Measurements from ENCODE around the gene ZBTB39.
"Not testable (repeated sequence)": the region's sequence is repeated elsewhere in the genome, so short reads cannot be mapped to it uniquely, and the experiment has no call there.

The ZBTB39 gene

DNA sequence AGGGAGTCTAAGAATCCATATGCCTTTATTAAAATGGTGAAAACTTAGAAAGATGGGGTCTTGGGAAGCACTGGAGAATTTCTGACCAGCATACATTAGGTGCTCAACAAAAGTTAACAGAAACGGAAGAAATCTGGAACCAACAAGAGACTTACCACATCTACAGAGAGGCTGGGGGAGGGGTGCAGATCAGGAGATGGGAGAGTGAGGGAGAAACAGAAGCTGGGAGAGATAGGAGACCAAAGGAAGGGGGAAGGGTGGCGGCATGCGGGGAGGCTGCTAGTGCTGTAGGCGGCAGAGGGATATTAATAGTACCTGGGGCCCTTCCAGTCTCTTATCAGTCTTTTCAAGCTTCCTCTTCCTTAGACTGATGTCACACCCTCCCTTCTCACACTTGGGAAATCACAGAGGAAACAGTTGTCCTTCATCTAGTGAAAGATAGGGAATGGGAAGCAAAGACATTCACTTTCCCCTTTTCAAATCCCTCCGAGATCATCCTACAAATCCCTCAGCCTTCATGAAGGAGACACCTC is 18.1 kb downstream of the ZBTB39 start:
- no peak for DNase-seq
- in situ Hi-C loops (cut with HindIII; ENCODE audit: low pct_ligation_motif_present, low pct_unique_long_range_greater_than_20kb, low sequenced_read_pairs) = no loop called here

GRCh38 chr12:56987551-56988053 is 18.7 kb downstream of the ZBTB39 start:
- in situ Hi-C loops (cut with HindIII; ENCODE audit: low pct_ligation_motif_present, low pct_unique_long_range_greater_than_20kb, low sequenced_read_pairs) = no loop called here
- DNase-seq = peak; percentile 80

DNA sequence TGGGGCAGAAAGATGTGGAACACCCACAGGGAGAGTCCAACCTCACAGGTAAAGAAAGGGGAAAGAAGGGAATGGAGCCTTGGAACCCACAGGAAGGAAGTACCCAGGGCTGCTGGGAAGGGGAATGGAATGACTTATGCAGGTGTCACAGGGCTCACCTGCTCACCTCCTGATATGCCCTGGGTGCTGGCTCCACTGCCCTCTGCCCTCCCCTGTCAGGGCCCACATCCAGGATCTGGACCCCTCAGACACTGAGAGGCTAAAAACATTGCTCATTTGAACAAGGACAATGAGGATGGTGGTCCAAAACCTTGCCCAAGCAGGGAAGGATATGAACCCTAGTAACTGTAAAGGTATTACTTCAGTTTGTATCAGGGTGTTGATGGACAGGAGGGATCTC is 19.3 kb downstream of the ZBTB39 start:
- in situ Hi-C loops (cut with HindIII; ENCODE audit: low pct_ligation_motif_present, low pct_unique_long_range_greater_than_20kb, low sequenced_read_pairs) = no loop called here
- no peak for DNase-seq

GRCh38 chr12:56985714-56986113 is 20.6 kb downstream of the ZBTB39 start:
- peak; percentile 80 for DNase-seq
- in situ Hi-C loops (cut with HindIII; ENCODE audit: low pct_ligation_motif_present, low pct_unique_long_range_greater_than_20kb, low sequenced_read_pairs) = not testable (repeated sequence)

DNA sequence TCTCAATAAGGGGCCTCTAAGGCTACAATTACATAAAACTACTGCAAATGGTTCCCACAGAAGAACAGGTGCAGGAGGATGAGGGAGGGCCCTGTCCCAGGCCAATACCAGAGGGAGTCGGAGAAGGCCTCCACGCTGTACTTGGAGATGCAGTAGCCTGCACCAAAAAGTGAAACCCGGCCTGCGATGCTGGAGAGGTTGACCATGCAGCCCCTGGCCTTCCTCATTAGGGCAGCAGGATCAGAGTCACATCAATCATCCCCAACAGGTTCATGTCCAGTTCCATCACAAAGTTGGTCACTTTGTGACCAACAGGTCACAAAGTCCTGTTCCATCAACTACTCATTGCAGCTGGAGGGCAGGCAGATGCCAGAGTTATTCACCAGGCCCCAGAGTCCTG is 23.0 kb downstream of the ZBTB39 start:
- in situ Hi-C loops (cut with HindIII; ENCODE audit: low pct_ligation_motif_present, low pct_unique_long_range_greater_than_20kb, low sequenced_read_pairs) = no loop called here
- DNase-seq = no peak

GRCh38 chr12:56982578-56983236 is 23.6 kb downstream of the ZBTB39 start:
- DNase-seq; in situ Hi-C loops (cut with HindIII; ENCODE audit: low pct_ligation_motif_present, low pct_unique_long_range_greater_than_20kb, low sequenced_read_pairs): not testable (repeated sequence)

GRCh38 chr12:56980941-56981530 is 25.3 kb downstream of the ZBTB39 start:
- in situ Hi-C loops (cut with HindIII; ENCODE audit: low pct_ligation_motif_present, low pct_unique_long_range_greater_than_20kb, low sequenced_read_pairs) = no loop called here

DNA sequence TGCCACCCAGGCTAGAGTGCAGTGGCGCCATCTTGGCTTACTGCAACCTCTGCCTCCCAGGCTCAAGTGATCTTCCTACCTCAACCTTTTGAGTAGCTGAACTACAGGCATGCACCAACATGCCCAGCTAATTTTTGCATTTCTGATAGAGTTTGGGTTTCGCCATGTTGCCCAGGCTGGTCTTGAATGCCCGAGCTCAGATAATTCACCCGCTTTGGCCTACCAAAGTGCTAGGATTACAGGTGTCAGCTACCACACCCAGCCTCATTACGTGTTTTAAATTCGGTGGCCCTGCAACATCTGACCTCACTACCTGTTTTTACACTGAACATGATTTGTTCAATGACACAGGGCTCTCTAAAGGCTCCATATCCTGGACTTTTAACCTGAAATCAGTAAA is 26.1 kb downstream of the ZBTB39 start:
- in situ Hi-C loops (cut with HindIII; ENCODE audit: low pct_ligation_motif_present, low pct_unique_long_range_greater_than_20kb, low sequenced_read_pairs) = no loop called here
- DNase-seq = no peak

More at GRCh38 chr12:56980941-56981530, 25.3 kb downstream of the ZBTB39 start:
- DNase-seq = no peak

- in situ Hi-C loops (cut with HindIII; ENCODE audit: low pct_ligation_motif_present, low pct_unique_long_range_greater_than_20kb, low sequenced_read_pairs) = no loop called here
- no peak for DNase-seq
Observed at GRCh38 chr12:56979628-56980027, 26.7 kb downstream of the ZBTB39 start.

GRCh38 chr12:56978397-56979138 is 27.8 kb downstream of the ZBTB39 start:
- in situ Hi-C loops (cut with HindIII; ENCODE audit: low pct_ligation_motif_present, low pct_unique_long_range_greater_than_20kb, low sequenced_read_pairs) = no loop called here
- DNase-seq = no peak

DNA sequence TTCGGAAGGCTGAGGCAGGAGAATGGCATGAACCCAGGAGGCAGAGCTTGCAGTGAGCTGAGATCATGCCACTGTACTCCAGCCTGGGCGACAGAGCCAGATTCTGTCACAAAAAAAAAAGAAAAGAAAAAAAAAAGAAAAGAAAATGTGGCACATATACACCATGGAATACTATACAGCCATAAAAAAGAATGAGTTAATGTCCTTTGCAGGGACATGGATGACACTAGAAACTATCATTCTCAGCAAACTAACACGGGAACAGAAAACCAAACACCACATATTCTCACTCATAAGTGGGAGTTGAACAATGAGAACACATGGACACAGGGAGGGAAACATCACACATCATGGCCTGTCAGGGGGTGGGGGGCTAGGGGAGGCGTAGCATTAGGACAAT is 29.0 kb downstream of the ZBTB39 start:
- DNase-seq; in situ Hi-C loops (cut with HindIII; ENCODE audit: low pct_ligation_motif_present, low pct_unique_long_range_greater_than_20kb, low sequenced_read_pairs): not testable (repeated sequence)

DNA sequence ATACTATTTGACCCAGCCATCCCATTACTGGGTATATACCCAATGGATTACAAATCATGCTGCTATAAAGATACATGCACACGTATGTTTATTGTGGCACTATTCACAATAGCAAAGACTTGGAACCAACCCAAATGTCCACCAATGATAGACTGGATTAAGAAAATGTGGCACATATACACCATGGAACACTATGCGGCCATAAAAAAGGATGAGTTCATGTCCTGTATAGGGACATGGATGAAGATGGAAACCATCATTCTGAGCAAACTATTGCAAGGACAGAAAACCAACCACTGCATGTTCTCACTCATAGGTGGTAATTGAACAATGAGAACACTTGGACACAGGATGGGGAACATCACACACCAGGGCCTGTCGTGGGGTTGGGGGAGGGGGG is 32.1 kb downstream of the ZBTB39 start:
- in situ Hi-C loops (cut with HindIII; ENCODE audit: low pct_ligation_motif_present, low pct_unique_long_range_greater_than_20kb, low sequenced_read_pairs); DNase-seq: not testable (repeated sequence)

- DNase-seq; in situ Hi-C loops (cut with HindIII; ENCODE audit: low pct_ligation_motif_present, low pct_unique_long_range_greater_than_20kb, low sequenced_read_pairs): not testable (repeated sequence)
Observed at GRCh38 chr12:56968910-56969309, 37.4 kb downstream of the ZBTB39 start.

DNA sequence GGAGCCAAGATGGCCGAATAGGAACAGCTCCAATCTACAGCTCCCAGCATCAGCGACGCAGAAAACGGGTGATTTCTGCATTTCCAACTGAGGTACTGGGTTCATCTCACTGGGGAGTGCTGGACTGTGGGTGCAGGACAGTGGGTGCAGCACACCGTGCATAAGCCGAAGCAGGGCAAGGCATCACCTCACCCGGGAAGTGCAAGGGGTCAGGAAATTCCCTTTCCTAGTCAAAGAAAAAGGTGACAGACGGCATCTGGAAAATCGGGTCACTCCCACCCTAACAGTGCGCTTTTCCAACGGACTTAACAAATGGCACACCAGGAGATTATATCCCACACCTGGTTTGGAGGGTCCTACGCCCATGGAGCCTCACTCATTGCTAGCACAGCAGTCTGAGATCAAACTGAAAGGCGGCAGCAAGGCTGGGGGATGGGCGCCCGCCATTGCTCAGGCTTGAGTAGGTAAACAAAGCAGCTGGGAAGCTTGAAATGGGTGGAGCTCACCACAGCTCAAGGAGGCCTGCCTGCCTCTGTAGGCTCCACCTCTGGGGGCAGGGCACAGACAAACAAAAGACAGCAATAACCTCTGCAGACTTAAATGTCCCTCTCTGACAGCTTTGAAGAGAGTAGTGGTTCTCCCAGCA is 40.2 kb downstream of the ZBTB39 start:
- in situ Hi-C loops (cut with HindIII; ENCODE audit: low pct_ligation_motif_present, low pct_unique_long_range_greater_than_20kb, low sequenced_read_pairs); DNase-seq: not testable (repeated sequence)

DNA sequence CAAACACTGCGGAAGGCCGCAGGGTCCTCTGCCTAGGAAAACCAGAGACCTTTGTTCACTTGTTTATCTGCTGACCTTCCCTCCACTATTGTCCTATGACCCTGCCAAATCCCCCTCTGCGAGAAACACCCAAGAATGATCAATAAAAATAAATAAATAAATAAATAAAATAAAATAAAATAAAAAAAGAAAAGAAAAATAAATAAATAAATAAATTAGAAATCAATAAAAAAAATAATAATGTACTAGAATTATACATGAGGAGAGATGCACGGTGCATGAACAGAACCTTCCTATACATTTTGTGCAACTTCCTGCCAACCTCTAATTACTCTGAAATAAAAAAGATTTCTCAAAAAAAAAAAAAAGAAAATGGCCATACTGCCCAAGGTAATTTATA is 41.2 kb downstream of the ZBTB39 start:
- in situ Hi-C loops (cut with HindIII; ENCODE audit: low pct_ligation_motif_present, low pct_unique_long_range_greater_than_20kb, low sequenced_read_pairs) = not testable (repeated sequence)

GRCh38 chr12:56963557-56963956 is 42.8 kb downstream of the ZBTB39 start:
- DNase-seq; in situ Hi-C loops (cut with HindIII; ENCODE audit: low pct_ligation_motif_present, low pct_unique_long_range_greater_than_20kb, low sequenced_read_pairs): not testable (repeated sequence)

More for the DNA sequence above, 41.2 kb downstream of the ZBTB39 start:
- not testable (repeated sequence) for DNase-seq

DNA sequence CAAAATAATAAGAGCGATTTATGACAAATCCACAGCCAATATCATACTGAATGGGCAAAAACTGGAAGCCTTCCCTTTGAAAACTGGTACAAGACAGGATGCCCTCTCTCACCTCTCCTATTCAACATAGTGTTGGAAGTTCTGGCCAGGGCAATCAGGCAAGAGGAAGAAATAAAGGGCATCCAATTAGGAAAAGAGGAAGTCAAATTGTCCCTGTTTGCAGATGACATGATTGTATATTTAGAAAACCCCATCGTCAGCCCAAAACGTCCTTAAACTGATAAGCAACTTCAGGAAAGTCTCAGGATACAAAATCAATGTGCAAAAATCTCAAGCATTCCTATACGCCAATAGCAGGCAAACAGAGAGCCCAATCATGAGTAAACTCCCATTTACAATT is 44.1 kb downstream of the ZBTB39 start:
- in situ Hi-C loops (cut with HindIII; ENCODE audit: low pct_ligation_motif_present, low pct_unique_long_range_greater_than_20kb, low sequenced_read_pairs); DNase-seq: not testable (repeated sequence)

GRCh38 chr12:56958422-56958821 is 47.9 kb downstream of the ZBTB39 start:
- in situ Hi-C loops (cut with HindIII; ENCODE audit: low pct_ligation_motif_present, low pct_unique_long_range_greater_than_20kb, low sequenced_read_pairs) = no loop called here
- no peak for DNase-seq

All from ACHN (cell line).